ENCODE results near the gene PDLIM4.

PDLIM4 gene

DNA sequence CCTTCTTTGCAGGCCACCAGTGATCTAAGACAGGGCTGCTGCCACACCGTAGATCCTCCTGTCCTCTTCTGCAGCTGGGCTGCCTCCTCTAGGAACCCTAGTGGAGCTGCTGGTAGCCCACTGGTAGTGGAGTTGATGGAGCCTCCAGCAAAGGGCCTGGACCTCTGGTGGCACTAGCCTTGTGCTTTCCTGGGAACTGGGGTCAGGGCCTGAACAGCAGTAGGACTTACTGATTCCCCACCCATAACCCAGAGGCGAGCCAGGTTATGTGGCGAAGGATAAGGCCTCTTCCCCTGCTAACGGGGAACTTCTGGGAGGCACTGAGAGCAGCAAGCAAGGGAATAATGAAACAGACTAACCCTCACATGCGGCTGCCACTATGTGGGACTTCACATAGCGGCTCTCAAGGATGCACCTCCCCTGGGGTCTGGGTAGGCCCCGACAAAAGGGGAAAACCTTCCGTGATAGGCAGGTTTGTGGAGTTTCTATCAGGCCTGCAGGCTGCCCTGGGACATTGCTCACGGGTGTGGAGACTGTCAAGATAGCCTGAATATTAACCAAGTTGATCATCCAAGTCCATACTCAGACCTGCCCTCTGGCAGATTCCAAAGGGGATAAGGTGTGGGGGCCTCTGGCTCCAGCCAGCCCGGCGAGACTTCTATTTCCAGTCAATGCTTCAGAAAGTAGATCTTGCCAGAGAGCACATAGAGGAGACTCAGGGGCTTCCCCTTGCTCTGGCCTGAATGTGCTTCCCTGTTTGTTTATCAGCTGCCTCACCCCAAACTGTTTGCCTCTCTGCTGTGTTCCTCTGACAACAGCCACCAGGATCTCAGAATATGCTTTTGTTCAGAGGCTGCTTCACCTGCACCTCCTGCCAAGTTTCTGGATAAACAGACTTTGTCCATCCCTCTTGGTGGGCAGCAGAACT is 44.1 kb downstream of the PDLIM4 start:
- no peak overlapping the region for H3K4me3 ChIP-seq (ENCODE audit: low read depth, low read length)

DNA sequence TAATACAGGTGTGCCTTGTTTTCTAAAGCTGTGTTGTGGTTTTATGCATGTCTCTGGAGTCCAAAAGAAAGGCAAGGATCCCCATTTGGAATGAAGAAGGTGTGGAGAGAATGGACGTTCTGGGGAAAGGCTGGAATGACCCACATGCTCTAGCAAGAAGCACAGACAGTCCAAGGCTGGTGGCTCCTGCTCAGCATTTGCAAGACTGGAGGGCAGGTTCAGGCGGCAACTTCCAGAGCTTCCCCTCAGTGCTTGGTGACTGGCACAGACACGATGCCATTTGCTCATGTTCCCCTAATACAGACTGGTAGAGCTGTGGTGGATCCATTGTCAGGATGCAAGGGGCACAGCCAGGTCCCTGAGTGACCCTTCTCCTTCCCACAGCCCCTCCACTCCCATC is 44.9 kb downstream of the PDLIM4 start:
- H3K4me3 ChIP-seq (ENCODE audit: low read depth, low read length) = no peak overlapping the region

DNA sequence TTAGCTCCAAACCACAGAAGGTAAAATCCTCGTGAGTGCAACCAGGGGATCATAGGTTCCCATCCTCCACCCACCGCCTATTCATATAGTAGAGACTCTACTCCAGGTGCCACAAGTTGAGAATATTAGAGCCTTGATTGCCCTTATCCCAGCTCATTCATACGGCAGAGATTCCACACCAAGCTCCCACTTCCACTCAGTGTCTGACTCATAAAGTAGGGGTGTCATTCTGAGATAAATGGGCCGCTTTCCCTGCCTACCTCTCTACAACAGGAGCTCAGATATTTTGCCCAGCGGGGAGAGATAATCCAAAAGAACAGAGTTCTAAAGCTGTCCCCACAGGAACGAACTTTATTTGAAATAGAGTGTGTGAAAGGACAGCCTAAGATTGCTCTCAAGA is 46.1 kb downstream of the PDLIM4 start:
- no peak overlapping the region for H3K4me3 ChIP-seq (ENCODE audit: low read depth, low read length)

DNA sequence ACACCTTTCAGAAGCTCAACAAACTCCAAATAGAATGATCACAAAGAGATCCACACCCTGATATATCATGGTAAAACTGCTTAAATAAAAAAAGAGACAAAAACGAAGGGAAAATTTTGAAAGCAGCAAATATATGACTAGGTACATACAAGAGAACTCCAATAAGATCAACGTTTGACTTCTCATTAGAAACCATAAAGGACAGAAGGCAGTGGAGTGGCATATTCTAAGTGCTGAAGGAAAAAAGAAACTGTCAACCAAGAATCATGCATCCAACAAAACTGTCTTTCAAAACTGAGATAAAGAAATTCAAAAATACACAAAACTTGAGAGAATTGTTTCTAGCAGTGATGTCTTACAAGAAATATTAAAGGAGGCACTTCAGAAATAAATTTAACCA is 47.9 kb downstream of the PDLIM4 start:
- H3K4me3 ChIP-seq (ENCODE audit: low read depth, low read length) = no peak overlapping the region

DNA sequence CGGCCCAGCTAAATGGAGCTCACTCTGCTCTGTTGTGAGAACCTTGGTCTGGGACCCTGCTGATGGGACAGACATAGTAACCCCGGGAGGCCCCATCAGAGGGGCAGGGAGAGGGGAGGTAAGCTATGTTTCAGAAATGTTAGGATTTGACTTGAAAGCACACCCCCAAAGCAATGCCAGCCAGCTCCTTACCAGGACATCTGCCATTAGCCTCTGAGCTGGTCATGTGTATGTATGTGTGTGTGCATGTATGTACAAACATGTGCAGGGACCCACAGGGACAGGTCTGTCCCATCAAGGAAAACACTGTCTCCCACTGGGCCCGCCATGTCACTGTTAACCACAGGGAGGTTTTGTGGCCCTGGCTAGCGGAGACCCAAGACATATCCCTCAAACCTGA is 51.2 kb downstream of the PDLIM4 start:
- H3K4me3 ChIP-seq (ENCODE audit: low read depth, low read length) = no peak overlapping the region

DNA sequence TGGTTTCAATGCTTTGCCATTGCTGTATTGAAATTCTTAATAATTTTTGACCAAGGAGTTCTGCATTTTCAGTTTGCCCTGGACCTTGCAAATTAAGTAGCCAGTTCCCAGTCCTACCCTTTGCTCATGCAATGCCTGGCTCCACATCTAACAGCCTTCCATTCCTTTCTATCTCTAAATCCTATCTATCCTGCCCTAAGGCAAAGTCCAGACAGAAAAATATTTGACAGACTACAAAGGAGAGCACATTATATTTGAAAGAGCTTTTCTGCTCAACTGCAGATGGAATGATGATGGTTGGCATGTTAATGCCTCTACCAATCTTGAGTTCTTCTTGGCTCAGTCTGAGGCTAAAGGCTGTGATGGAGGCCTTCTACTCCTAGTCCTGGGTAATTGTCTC is 52.2 kb downstream of the PDLIM4 start:
- no peak overlapping the region for H3K4me3 ChIP-seq (ENCODE audit: low read depth, low read length)

DNA sequence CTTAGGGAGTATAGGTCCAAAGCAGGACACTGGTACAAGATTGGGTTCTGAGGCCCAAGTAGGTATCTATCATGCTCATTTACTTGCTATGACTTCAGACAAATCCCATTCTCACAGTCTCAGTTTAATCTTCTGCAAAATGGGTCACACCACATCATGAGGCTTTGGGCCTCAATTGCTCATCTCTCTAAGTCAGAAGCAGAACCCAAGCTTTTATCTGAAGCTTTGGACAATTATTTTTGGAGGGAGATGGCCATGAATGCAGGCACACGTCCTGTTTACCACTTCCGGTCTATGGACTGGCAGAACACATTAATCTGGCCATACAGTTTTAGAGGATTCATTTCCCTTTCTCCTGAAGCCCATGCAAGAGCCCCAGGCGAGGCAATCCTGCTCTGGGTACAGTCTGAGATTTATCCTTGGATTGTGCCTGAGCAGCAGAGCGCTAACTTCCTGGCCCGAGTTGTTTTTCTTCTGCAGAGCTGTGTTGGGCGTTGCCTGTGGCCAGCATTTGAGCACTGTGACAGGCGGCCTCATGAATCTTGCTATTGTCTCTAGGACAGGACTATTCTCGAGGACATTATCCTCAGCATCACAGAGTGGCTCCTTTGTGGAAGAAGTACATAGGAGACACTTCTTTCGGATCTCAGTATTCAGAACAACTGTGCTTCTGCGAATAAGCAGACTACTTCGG is 52.8 kb downstream of the PDLIM4 start:
- H3K4me3 ChIP-seq (ENCODE audit: low read depth, low read length) = no peak overlapping the region

DNA sequence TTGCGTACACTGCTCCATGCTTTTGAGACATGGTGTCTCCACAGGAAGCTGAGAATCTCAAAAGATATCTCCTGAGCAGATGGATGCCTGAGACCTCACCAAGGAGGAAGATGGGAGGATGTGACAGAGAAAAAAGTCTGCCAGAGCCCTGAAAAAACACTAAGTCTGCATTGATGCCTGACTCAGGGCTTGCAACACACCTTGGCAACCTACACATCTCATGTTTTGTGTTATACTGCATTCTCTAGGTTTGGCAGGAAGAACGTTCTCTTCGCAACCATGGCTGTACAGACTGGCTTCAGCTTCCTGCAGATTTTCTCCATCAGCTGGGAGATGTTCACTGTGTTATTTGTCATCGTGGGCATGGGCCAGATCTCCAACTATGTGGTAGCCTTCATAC is 55.9 kb downstream of the PDLIM4 start:
- no peak overlapping the region for H3K4me3 ChIP-seq (ENCODE audit: low read depth, low read length)

DNA sequence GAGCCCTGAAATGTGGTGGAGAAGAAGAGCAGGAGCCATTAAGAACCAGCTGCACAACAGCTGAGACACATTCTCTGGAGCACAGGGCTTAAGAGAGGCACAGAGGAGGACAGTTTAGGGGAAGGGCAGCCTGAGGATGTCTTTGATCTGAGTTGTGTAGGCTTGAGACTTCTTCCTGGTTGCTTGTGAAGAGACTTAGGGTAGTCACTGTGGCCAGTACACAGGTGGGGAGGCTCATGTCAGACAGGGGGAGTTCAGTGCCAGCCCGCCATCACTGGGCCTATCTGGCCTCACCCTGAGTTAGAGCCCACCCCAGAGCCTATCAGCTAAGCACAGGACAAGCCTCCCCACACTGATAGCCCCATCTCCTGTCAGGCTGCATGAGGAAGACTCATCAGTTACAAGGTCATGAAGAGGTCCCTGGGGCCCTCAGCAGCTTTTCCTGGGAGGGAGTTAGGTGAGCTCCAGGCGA is 56.5 kb downstream of the PDLIM4 start:
- H3K4me3 ChIP-seq (ENCODE audit: low read depth, low read length) = no peak overlapping the region

DNA sequence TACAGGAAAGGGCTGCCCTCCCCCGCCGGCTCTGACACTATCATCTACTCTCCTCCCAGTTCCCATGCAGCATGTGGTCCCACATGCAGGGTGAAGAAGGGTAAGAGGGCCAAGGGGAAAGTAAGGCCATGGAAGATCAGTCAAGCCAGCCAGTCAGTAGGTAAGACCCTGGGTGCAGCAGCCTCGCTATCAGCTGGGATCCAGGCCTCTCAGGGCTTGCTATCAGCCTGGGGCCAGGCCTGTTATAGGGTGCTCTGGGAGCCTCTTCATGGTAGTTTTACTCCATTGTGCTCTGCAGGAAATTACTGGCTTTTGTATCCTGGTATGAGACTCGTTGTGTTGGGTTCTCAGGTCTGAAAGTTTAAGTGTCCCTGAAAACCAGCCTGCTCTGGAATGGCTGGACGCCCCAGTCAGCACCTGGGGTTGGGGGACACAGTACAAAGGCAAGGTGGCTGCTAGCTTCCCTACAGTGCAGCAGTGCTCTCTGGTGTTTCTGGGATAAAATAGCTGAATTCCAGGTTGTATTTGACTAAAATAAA is 58.1 kb downstream of the PDLIM4 start:
- no peak overlapping the region for H3K4me3 ChIP-seq (ENCODE audit: low read depth, low read length)

DNA sequence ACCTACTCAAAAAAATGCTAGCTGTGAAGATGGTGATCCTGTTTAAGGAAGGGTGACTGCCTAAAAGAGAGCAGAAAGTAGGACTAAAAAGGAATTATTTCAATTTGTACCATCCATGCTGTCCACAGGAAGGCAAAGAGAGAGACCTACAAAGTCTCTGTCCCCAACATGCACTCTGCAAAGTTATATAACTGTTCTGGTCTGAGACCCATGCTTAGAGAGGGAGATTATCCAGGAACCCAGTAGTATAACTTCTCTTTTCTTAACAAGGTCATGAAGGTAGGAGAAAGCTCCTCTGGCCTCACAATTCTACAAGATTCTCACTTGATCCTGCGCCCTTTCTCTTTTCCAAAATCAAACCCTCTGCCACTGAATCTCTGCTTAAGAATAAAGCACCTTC is 62.5 kb downstream of the PDLIM4 start:
- no peak overlapping the region for H3K4me3 ChIP-seq (ENCODE audit: low read depth, low read length)

DNA sequence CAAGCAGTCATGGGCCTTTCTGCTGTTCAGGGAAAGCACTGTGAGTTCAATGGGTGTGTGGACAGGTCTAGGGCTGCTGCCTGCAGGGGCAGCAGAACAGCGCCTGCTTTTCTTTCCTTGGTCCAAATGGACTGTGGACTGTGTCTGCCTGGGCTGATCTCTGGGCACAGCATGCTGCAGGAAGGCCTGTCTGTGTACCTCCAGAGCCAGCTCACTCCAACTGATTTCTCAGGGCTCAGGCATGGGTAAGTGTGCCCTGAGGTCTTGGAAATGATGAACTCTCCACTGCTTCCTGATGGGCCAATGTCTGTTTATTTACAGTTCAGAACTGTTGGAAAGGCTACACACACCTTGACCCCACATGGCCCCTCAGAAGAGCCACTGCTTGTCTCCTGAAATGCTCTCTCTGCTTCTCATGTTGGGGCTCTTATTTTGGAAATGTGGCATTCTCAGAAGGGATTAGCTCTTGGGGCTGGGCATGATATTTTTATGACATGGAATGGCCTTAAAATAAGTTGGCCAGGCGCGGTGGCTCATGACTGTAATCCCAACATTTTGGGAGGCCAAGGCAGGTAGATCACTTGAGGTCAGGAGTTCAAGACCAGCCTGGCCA is 63.7 kb downstream of the PDLIM4 start:
- H3K4me3 ChIP-seq (ENCODE audit: low read depth, low read length) = no peak overlapping the region

DNA sequence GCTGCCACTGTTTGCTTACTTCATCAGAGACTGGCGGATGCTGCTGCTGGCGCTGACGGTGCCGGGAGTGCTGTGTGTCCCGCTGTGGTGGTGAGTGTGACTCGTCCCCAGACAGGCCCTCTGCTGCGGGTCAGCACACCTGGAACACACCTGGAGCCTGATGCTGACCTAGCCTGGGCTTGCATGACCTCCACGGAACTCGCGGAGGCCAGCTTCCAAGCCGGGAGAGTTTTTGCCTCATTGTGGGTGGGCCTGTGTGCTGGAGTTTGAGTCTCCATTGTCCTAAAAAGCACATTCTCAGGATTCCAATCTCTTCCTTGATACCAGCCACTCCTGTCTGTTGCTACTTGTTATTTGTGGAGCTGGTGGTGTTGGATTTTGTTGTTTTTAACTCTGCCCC is 64.8 kb downstream of the PDLIM4 start:
- no peak overlapping the region for H3K4me3 ChIP-seq (ENCODE audit: low read depth, low read length)

Data from iPS-11a (cell line).